ENCODE results near the gene RTN4RL1.

The RTN4RL1 gene

GRCh38 chr17:1918346-1919162 lies 106.6 kb downstream of the RTN4RL1 start:
- no peak for DNase-seq (ENCODE audit: low read depth)

- DNase-seq (ENCODE audit: low read depth), result no peak
Observed at GRCh38 chr17:1916963-1917715, 108.0 kb downstream of the RTN4RL1 start.

GRCh38 chr17:1916316-1916715 lies 108.8 kb downstream of the RTN4RL1 start:
- DNase-seq (ENCODE audit: low read depth), result no peak

GRCh38 chr17:1915889-1916288 lies 109.2 kb downstream of the RTN4RL1 start:
- DNase-seq (ENCODE audit: low read depth), result no peak

GRCh38 chr17:1914661-1915083 lies 110.5 kb downstream of the RTN4RL1 start:
- DNase-seq (ENCODE audit: low read depth), result no peak

- no peak for DNase-seq (ENCODE audit: low read depth)
Observed at GRCh38 chr17:1913702-1914101, 111.4 kb downstream of the RTN4RL1 start.

GRCh38 chr17:1912146-1912545 lies 113.0 kb downstream of the RTN4RL1 start:
- DNase-seq (ENCODE audit: low read depth), result no peak

- DNase-seq (ENCODE audit: low read depth), result no peak
Observed at GRCh38 chr17:1909985-1910384, 115.1 kb downstream of the RTN4RL1 start.

GRCh38 chr17:1908699-1909309 lies 116.3 kb downstream of the RTN4RL1 start:
- DNase-seq (ENCODE audit: low read depth), result no peak

- no peak for DNase-seq (ENCODE audit: low read depth)
Observed at GRCh38 chr17:1907909-1908698, 117.0 kb downstream of the RTN4RL1 start.

- DNase-seq (ENCODE audit: low read depth), result no peak
Observed at GRCh38 chr17:1907216-1907631, 117.9 kb downstream of the RTN4RL1 start.

GRCh38 chr17:1906662-1907101 lies 118.5 kb downstream of the RTN4RL1 start:
- no peak for DNase-seq (ENCODE audit: low read depth)

GRCh38 chr17:1905190-1905913 lies 119.8 kb downstream of the RTN4RL1 start:
- DNase-seq (ENCODE audit: low read depth), result no peak

- DNase-seq (ENCODE audit: low read depth), result no peak
Observed at GRCh38 chr17:1904273-1905182, 120.6 kb downstream of the RTN4RL1 start.

GRCh38 chr17:1899403-1900000 lies 125.6 kb downstream of the RTN4RL1 start:
- DNase-seq (ENCODE audit: low read depth), result no peak

- DNase-seq (ENCODE audit: low read depth), result no peak
Observed at GRCh38 chr17:1898872-1899271, 126.3 kb downstream of the RTN4RL1 start.

GRCh38 chr17:1898332-1898731 lies 126.8 kb downstream of the RTN4RL1 start:
- no peak for DNase-seq (ENCODE audit: low read depth)

GRCh38 chr17:1897105-1897656 lies 128.0 kb downstream of the RTN4RL1 start:
- DNase-seq (ENCODE audit: low read depth), result no peak
